GM18511 (cell line): ENCODE data around the gene SNAP29.
"Not testable (repeated sequence)": the region's sequence is repeated elsewhere in the genome, so short reads cannot be mapped to it uniquely, and the experiment has no call there.

Source experiments
- ATAC-seq: cut with Tn5 transposase; IDR thresholded peaks from one replicate; pipeline ENCODE4 v1.9.1; 2021; ENCODE audit warnings: mild to moderate bottlenecking, moderate library complexity; ENCODE audit not compliant: unreplicated experiment

The SNAP29 gene

GRCh38 chr22:20858615-20859416 is at the start of gene SNAP29, which contains the start of gene PI4KA:
TSS of gene SNAP29 (plus strand) at chr22:20859007. CDS start at chr22:20859111, 104 bp downstream.
TSS of gene PI4KA (minus strand) at chr22:20858811. CDS start at chr22:20858725, 86 bp downstream.
- ATAC-seq = peak; percentile 94

GRCh38 chr22:20809538-20810185 is 49.1 kb upstream of the SNAP29 start:
- ATAC-seq = no peak

- no peak for ATAC-seq
Observed at GRCh38 chr22:20810645-20811044, 48.2 kb upstream of the SNAP29 start.

- no peak for ATAC-seq
Observed at GRCh38 chr22:20811171-20811570, 47.6 kb upstream of the SNAP29 start.

GRCh38 chr22:20811971-20812660 is 46.7 kb upstream of the SNAP29 start:
- ATAC-seq = no peak

- ATAC-seq = no peak
Observed at GRCh38 chr22:20813056-20813455, 45.8 kb upstream of the SNAP29 start.

- no peak for ATAC-seq
Observed at GRCh38 chr22:20814221-20814808, 44.5 kb upstream of the SNAP29 start.

- ATAC-seq = no peak
Observed at GRCh38 chr22:20815477-20816050, 43.2 kb upstream of the SNAP29 start.

GRCh38 chr22:20816559-20816958 is 42.2 kb upstream of the SNAP29 start:
- ATAC-seq = no peak

- ATAC-seq = no peak
Observed at GRCh38 chr22:20818471-20818870, 40.3 kb upstream of the SNAP29 start.

- no peak for ATAC-seq
Observed at GRCh38 chr22:20819471-20819870, 39.3 kb upstream of the SNAP29 start.

GRCh38 chr22:20821717-20822239 is 37.0 kb upstream of the SNAP29 start:
- ATAC-seq = not testable (repeated sequence)

- ATAC-seq = no peak
Observed at GRCh38 chr22:20822240-20822639, 36.6 kb upstream of the SNAP29 start.

- no peak for ATAC-seq
Observed at GRCh38 chr22:20823264-20823663, 35.5 kb upstream of the SNAP29 start.

- not testable (repeated sequence) for ATAC-seq
Observed at GRCh38 chr22:20825216-20825615, 33.6 kb upstream of the SNAP29 start.

- no peak for ATAC-seq
Observed at GRCh38 chr22:20825624-20826023, 33.2 kb upstream of the SNAP29 start.

GRCh38 chr22:20826373-20827152 is 32.2 kb upstream of the SNAP29 start:
- not testable (repeated sequence) for ATAC-seq

- ATAC-seq = no peak
Observed at GRCh38 chr22:20829491-20830134, 29.2 kb upstream of the SNAP29 start.

GRCh38 chr22:20833225-20833665 is 25.6 kb upstream of the SNAP29 start:
- no peak for ATAC-seq
